ENCODE results near the gene HCRT. TPM values are rescaled to one million over a fixed set of nuclear protein-coding genes. Genes with fewer than 3 reads are reported as not detected.

The HCRT gene
- polyA plus RNA-seq, 2 of the 4 experiments (the other 2 are of a cell fraction) = 0.18 TPM; not detected in 1

GRCh38 chr17:42169351-42169750 is 15.9 kb downstream of the HCRT start:
- no peak for FAIRE-seq

GRCh38 chr17:42167807-42168206 is 17.4 kb downstream of the HCRT start:
- Histone ChIP-seq H3K27ac (no peak overlapping the region), H3K9me3 (no peaks in the 10 kb centered on the region), H3K4me3 (no peak overlapping the region), H3K4me2 (no peak overlapping the region), H3K4me1 (no peaks in the 10 kb centered on the region)
- ATAC-seq (no peak), DNase-seq (ENCODE audit: low read depth in 1 of 2, low spot score in 1 of 2) (no peak), FAIRE-seq (no peak)
- 92% methylated on average over 8 of the region's 8 CpGs for WGBS (ENCODE audit: missing lambda C conversion rate)
- TF ChIP-seq MAZ (IDR thresholded peaks at IDR 0.05; ENCODE audit: borderline replicate concordance, low read depth, low read length) (no peak), JUN (IDR thresholded peaks at IDR 0.05) (no peak), HOXB13 (CRISPR knock-in tag; IDR thresholded peaks at IDR 0.05; ENCODE audit: low read depth) (no peak), SREBF2 (IDR thresholded peaks at IDR 0.05) (no peak), USF2 (IDR thresholded peaks at IDR 0.05) (no peak), PBX3 (IDR thresholded peaks at IDR 0.05) (no peak), RCOR1 (IDR thresholded peaks at IDR 0.05; ENCODE audit: low read depth, low read length) (no peak), EHF (CRISPR knock-in tag; IDR thresholded peaks at IDR 0.05) (no peak), CTCF (IDR thresholded peaks at IDR 0.05) (no peak), MAFK (IDR thresholded peaks at IDR 0.05; ENCODE audit: partially characterized antibody) (no peak), ZFP36 (IDR thresholded peaks at IDR 0.05; ENCODE audit: borderline replicate concordance, partially characterized antibody) (no peak), JUNB (IDR thresholded peaks at IDR 0.05) (no peak), ATOH8 (CRISPR knock-in tag; IDR thresholded peaks at IDR 0.05; ENCODE audit: low read depth) (no peak), RAD21 (conservative IDR thresholded peaks at IDR 0.05 in 1 of 2, IDR thresholded peaks at IDR 0.05 in 1 of 2) (no peak), ZNF302 (CRISPR knock-in tag; IDR thresholded peaks at IDR 0.05) (no peak), FOSL2 (IDR thresholded peaks at IDR 0.05) (no peak), FOSL2 (CRISPR knock-in tag; IDR thresholded peaks at IDR 0.05) (no peak), CBX2 (IDR thresholded peaks at IDR 0.05; ENCODE audit: borderline replicate concordance, low read depth) (no peak), POLR2A (IDR thresholded peaks at IDR 0.05; ENCODE audit: low read length) (no peak)
- CTCF ChIA-PET = interaction anchor here (1.2 to 4.1 kb wide), 8 partner anchors 10 to 50 kb away, joined by 3 to 17 read pairs (median 4); partner anchors contain the start of gene KCNH4
- POLR2A ChIA-PET = no interaction called here

More at GRCh38 chr17:42169351-42169750, 15.9 kb downstream of the HCRT start:
- ChIA-PET POLR2A (no interaction called here), CTCF (interaction anchor here (1.7 to 4.1 kb wide), 4 partner anchors 10 to 15 kb away, joined by 5 to 17 read pairs (median 10); partner anchors contain the start of gene KCNH4)
- ATAC-seq = no peak
- Histone ChIP-seq H3K4me1 (no peaks in the 10 kb centered on the region), H3K4me3 (no peak overlapping the region), H3K9me3 (no peaks in the 10 kb centered on the region), H3K4me2 (no peak overlapping the region), H3K27ac (no peak overlapping the region)
- TF ChIP-seq ZNF302 (CRISPR knock-in tag; IDR thresholded peaks at IDR 0.05) (no peak), BCL3 (IDR thresholded peaks at IDR 0.05) (no peak), RAD21 (conservative IDR thresholded peaks at IDR 0.05 in 1 of 2, IDR thresholded peaks at IDR 0.05 in 1 of 2) (no peak), EP300 (IDR thresholded peaks at IDR 0.05) (no peak), ATOH8 (CRISPR knock-in tag; IDR thresholded peaks at IDR 0.05; ENCODE audit: low read depth) (no peak), ZFP36 (IDR thresholded peaks at IDR 0.05; ENCODE audit: borderline replicate concordance, partially characterized antibody) (no peak), RCOR1 (IDR thresholded peaks at IDR 0.05; ENCODE audit: low read depth, low read length) (no peak), HOXB5 (CRISPR knock-in tag; IDR thresholded peaks at IDR 0.05) (no peak), FOSB (CRISPR knock-in tag; IDR thresholded peaks at IDR 0.05) (no peak), RARB (CRISPR knock-in tag; IDR thresholded peaks at IDR 0.05) (no peak), SMC3 (IDR thresholded peaks at IDR 0.05) (no peak), EHF (CRISPR knock-in tag; IDR thresholded peaks at IDR 0.05) (no peak), NFE2L2 (conservative IDR thresholded peaks at IDR 0.05; ENCODE audit: low read length) (no peak), ZC3H11A (IDR thresholded peaks at IDR 0.05) (no peak), CBX2 (IDR thresholded peaks at IDR 0.05; ENCODE audit: borderline replicate concordance, low read depth) (no peak), KDM1A (IDR thresholded peaks at IDR 0.05; ENCODE audit: low read depth) (no peak), CHD2 (IDR thresholded peaks at IDR 0.05; ENCODE audit: low read length, partially characterized antibody) (no peak)
- no peak for DNase-seq (ENCODE audit: low read depth in 1 of 2, low spot score in 1 of 2)
- WGBS (ENCODE audit: missing lambda C conversion rate) = 89% methylated on average over 29 of the region's 29 CpGs

All from A549 (cell line).